HG03159 (cell line): ENCODE results near the gene KHSRP.

Experiments
- ATAC-seq: cut with Tn5 transposase; IDR thresholded peaks from one replicate; pipeline ENCODE4 v1.9.1; 2021; ENCODE audit warnings: mild to moderate bottlenecking, moderate library complexity; ENCODE audit not compliant: unreplicated experiment

Gene KHSRP, protein sequence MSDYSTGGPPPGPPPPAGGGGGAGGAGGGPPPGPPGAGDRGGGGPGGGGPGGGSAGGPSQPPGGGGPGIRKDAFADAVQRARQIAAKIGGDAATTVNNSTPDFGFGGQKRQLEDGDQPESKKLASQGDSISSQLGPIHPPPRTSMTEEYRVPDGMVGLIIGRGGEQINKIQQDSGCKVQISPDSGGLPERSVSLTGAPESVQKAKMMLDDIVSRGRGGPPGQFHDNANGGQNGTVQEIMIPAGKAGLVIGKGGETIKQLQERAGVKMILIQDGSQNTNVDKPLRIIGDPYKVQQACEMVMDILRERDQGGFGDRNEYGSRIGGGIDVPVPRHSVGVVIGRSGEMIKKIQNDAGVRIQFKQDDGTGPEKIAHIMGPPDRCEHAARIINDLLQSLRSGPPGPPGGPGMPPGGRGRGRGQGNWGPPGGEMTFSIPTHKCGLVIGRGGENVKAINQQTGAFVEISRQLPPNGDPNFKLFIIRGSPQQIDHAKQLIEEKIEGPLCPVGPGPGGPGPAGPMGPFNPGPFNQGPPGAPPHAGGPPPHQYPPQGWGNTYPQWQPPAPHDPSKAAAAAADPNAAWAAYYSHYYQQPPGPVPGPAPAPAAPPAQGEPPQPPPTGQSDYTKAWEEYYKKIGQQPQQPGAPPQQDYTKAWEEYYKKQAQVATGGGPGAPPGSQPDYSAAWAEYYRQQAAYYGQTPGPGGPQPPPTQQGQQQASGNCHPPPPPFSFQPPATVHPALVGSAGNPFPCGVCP

DNA sequence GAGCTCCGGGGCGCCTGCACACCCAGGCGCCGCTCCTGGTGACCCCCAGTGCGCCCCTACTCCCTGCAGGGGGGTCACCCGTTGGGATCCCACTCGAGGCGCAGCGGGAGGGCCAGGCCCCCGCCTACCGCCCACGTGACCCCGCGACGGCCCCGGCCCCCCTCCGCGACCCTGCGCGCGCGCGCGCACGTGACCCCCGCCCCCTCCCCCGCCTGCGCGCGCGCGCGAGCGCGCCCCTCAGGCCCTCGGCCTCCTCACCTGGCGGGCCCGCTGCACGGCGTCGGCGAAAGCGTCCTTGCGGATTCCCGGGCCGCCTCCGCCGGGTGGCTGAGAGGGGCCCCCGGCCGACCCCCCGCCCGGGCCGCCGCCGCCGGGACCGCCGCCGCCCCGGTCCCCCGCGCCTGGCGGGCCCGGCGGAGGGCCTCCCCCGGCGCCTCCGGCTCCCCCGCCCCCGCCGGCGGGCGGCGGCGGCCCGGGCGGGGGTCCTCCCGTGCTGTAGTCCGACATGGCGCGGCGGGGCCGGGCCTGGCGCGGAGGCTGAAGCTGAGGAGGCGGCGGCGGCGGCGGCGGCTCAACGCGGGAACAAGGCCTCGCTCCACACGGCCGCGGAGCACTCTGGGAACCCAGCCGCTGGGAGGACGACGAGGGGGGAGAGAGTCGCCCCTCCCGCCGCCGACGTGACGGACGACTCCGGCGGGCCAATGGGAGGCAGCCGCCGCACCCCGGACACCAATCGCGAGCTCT, at the start of gene KHSRP:
Gene KHSRP, minus strand, starts transcription at position 617 of the 744 bp plus-strand sequence. Its CDS starts 110 bp downstream, at position 507.
- ATAC-seq, result no peak

GRCh38 chr19:6473647-6474046, 49.0 kb upstream of the KHSRP start:
- ATAC-seq, result no peak

- no peak for ATAC-seq
Observed at GRCh38 chr19:6472713-6473112, 48.1 kb upstream of the KHSRP start.

GRCh38 chr19:6471076-6471475, 46.5 kb upstream of the KHSRP start:
- no peak for ATAC-seq

GRCh38 chr19:6470173-6470572, 45.6 kb upstream of the KHSRP start:
- no peak for ATAC-seq

DNA sequence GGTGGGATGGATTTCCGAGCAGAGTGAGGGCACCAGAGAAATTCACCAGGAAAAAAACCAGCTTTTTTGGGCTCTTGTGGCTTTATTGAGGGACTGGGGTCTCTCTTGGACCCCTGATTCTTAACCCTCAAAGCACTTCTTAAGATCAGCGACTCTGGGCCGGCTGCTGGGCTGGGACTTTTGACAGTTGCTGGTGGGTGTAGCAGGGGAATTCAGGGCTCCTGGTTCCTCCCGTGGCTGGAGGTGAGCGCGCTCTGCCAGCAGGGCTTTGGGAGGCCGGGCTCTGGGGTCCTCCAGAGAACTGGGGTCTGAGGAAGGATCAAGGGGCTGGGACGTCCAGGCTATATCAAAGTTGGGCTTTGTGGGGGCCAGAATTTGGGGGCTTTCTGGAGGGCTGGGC, 42.8 kb upstream of the KHSRP start:
- ATAC-seq, result no peak

- no peak for ATAC-seq
Observed at GRCh38 chr19:6466526-6467248, 42.1 kb upstream of the KHSRP start.

DNA sequence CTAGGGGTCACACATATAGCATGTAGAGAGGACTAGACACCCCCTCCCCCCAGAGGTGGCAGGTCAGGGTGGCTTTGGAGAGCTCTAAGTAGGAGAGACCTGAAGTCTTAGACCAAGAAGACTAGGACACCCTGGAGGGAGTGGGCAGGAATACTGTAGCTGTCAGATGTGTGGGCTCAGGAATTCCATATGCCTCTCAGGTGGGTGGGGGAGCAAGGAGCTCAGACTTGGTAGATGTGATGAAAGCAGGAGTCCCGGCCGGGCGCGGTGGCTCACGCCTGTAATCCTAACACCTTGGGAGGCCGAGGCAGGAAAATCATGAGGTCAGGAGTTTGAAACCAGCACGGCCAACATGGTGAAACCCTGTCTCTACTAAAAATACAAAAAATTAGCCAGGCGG, 41.1 kb upstream of the KHSRP start:
- no peak for ATAC-seq

- ATAC-seq, result no peak
Observed at GRCh38 chr19:6465006-6465405, 40.4 kb upstream of the KHSRP start.

DNA sequence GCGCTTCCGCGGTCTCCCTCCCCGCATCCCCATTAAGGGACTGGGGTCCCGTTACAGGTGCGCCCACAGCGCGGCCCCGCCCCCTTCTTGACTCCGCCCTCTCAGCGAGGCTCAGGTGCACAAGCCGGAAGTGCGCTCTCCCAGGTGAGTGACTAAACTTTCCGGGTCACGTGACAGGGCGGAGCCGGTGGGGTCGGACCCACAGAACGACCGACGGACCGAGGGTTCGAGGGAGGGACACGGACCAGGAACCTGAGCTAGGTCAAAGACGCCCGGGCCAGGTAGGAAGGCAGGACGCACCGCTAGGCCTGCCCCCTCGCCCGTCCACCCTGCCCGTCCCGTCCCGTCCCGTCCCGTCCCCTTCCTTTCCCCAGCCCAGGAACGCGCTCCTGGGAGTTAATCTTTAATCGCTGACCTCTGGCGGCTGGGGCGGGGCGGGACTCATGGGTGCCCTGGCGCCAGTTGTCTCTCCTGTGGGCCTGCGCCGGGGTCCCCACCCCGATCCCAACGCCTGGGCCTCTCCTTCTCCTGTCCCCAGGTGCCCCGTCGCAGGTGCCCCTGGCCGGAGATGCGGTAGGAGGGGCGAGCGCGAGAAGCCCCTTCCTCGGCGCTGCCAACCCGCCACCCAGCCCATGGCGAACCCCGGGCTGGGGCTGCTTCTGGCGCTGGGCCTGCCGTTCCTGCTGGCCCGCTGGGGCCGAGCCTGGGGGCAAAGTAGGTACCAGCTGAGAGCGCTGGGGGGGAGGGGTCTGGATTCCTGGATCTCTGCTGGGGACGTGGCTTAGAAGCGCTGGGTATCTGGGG, 39.7 kb upstream of the KHSRP start, which contains the start of gene CRB3:
Gene CRB3, plus strand, starts transcription at position 202 of the 804 bp plus-strand sequence. Its CDS starts 431 bp downstream, at position 633.
- ATAC-seq, result no peak

- peak; percentile 73 for ATAC-seq
Observed at GRCh38 chr19:6460099-6460884, 35.7 kb upstream of the KHSRP start.

- ATAC-seq, result no peak
Observed at GRCh38 chr19:6459262-6460098, 34.9 kb upstream of the KHSRP start, which contains the start of gene SLC25A23. SLC25A23 (minus strand) TSS chr19:6459792; CDS start chr19:6459628, 164 bp downstream.

GRCh38 chr19:6458695-6459261, 34.2 kb upstream of the KHSRP start:
- no peak for ATAC-seq

DNA sequence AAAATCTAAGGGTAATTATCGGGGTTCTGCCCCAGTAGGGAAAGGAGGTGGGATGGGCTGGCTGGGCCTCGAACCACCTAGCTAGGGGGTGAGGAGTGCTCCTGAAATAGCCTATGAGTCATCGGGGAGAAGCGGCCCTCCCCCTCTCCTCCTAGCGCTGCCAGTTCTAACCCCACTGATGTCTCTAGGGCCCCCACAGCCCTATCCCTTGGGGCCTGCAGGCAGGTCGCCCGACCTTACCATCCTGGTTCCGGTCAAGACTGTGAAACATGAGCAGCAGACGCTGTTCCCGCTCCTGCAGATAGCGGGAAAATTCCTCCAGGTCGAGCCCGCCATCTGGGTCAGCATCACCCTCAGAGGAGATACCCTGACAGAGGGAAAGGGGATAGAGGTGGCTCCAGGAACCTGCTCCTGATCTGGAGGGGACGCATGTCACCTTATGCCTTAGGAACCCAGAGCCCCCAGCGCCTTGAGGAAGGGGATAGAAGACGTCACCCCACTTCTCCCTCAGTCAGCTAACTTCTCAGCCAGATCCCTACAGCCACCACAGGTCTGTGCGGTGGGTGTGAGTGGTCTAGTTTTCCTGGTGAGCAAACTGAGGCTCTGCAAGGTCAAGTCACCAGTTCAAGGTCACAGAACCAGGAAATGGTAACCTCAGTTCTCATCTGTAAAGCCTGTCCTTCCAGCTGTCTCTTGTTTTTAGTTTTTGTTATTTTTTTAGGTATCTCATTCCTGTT, 33.5 kb upstream of the KHSRP start:
- ATAC-seq, result no peak

DNA sequence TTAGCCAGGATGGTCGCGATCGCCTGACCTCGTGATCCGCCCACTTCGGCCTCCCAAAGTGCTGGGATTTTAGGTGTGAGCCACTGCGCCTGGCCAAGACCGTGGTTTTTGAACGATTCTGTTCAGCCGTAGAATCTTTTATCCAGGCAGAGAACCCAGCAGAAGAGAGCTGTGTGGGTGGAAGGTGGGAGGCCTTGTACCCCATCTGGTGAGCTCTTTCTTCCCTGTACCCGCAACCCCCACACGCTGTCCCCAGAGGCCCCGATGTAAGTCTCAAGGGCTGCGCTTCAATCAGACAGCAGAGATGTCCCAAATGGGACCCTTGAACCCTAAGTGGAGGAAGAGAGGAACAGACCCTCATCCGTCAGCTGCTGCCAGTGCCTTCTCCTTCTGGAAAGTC, 31.3 kb upstream of the KHSRP start:
- ATAC-seq, result no peak

DNA sequence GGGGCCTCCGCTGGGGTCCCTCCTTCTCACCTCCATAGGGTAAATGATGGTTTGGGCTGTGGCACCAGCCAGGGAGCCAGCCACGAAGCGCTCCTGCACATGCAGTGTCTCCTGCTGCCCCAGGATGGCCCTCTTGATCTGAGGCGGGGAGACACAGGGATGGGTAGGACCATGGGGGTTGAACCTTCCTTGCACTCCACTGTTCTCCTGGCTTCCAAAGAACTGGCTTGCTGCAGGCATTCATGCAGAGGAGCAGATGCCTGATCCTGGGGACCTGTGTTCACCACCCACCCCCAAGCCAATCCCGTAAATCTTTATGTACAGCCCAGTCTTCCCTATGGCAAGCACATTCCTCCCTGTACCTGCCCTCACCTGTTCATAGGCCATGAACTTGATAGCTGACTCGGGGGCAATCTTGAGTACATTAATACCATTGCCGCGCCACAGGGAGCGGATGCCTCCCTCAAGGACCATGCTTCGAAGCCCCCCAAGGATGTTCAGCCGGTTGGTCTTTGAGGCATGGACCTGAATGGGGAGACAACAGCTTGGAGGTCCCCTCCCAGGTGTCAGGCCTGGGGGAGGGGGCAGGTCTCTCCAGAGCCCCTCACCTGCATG, 29.4 kb upstream of the KHSRP start:
- no peak for ATAC-seq

DNA sequence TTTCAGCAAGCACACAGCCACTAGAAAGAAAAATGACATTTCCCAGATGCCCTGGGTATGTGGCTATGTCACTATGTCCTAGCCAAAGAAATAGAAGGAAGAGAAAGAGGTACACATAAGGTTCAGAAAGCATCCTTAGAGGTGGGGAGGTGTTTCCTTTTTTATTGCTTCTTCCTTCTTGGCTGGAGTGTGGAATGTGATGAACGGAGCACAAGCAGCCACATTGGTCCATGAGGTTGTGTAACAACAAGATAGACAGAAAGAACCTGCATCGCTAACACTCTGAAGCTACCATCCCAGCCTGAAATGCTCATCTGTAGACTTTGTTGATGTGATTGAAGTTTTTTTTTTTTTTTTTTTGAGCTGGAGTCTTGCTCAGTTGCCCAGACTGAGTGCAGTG, 28.3 kb upstream of the KHSRP start:
- ATAC-seq, result no peak
